ENCODE results near the gene ZFP57. TPM values are rescaled to one million over a fixed set of nuclear protein-coding genes. Genes with fewer than 3 reads are reported as not detected.
"Not testable (repeated sequence)": the region's sequence is repeated elsewhere in the genome, so short reads cannot be mapped to it uniquely, and the experiment has no call there.

ZFP57 gene
- total RNA-seq, 3 donors from 2014 or later (not counting 1 experiment from before 2014, with no cell fraction given), result 2.9 to 12.8 TPM; not detected in 1

DNA sequence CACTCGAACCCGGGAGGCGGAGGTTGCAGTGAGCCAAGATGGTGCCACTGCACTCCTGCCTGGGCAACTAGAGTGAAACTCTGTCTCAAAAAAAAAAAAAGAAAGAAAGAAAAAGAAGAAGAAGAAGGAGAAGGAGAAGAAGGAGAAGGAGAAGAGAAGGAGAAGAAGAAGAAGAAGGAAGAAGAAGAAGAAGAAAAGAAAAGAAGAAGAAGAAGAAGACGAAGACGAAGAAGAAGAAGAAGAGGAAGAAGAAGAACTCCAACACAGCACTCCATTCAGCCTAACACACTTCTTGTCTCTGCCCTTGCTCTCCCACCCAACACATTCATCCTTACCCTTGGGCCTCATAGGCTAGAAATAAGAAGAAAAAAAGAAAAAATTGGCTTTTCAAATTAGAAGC is 6.9 kb downstream of the ZFP57 start:
- H3K4me3 ChIP-seq (ENCODE audit: low read length), result no peak overlapping the region
- intact Hi-C loops (cut with micrococcal nuclease), result no loop called here
- Mint-ChIP-seq H3K36me3 (no peaks in the 10 kb centered on the region), H3K27me3 (ENCODE audit: low read depth in 2 of 2) (peaks cover 0 to 10% of the 10 kb centered on the region in 2 donors), H3K4me1 (peaks cover 7 to 10% of the 10 kb centered on the region in 2 donors), H3K9me3 (no peaks in the 10 kb centered on the region), H3K27ac (no peak overlapping the region), H3K4me3 (no peak overlapping the region)
- no peak for DNase-seq
- TF ChIP-seq, protein P1, sequence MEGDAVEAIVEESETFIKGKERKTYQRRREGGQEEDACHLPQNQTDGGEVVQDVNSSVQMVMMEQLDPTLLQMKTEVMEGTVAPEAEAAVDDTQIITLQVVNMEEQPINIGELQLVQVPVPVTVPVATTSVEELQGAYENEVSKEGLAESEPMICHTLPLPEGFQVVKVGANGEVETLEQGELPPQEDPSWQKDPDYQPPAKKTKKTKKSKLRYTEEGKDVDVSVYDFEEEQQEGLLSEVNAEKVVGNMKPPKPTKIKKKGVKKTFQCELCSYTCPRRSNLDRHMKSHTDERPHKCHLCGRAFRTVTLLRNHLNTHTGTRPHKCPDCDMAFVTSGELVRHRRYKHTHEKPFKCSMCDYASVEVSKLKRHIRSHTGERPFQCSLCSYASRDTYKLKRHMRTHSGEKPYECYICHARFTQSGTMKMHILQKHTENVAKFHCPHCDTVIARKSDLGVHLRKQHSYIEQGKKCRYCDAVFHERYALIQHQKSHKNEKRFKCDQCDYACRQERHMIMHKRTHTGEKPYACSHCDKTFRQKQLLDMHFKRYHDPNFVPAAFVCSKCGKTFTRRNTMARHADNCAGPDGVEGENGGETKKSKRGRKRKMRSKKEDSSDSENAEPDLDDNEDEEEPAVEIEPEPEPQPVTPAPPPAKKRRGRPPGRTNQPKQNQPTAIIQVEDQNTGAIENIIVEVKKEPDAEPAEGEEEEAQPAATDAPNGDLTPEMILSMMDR (IDR thresholded peaks at IDR 0.05), result no peak
- no peaks in the 10 kb centered on the region for H3K36me3 ChIP-seq (ENCODE audit: control insufficient read depth, insufficient read depth, low read length)
- peaks cover 4% of the 10 kb centered on the region for H3K4me1 ChIP-seq (ENCODE audit: control insufficient read depth, insufficient read depth, low read length)
- H3K27me3 ChIP-seq (ENCODE audit: control insufficient read depth, insufficient read depth, low read length), result peaks cover 2% of the 10 kb centered on the region
- no peak for ATAC-seq
- H3K9me3 ChIP-seq (ENCODE audit: control insufficient read depth, insufficient read depth, low read length), result no peaks in the 10 kb centered on the region
- 100% methylated on average over 3 of the region's 5 CpGs for WGBS (ENCODE audit: insufficient coverage)
- H3K27ac ChIP-seq (ENCODE audit: low read length), result no peak overlapping the region

DNA sequence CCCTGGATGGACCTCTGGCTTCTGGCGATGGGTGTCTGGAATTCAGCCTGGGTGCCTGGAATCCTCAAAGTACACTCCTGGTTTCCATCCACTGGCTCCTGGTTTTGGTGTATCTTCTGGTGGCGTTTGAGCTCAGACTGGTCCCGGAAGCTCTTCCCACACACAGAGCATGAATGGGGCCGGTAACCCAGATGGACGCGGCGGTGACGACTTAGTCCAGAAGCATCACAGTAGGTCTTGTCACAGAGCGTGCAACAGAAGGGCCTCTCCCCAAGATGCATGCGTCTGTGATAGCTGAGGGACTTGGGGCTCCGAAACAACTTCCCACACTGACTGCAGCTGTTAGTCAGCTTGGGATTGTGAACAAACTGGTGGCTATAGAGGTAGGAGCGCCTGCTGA is 7.8 kb downstream of the ZFP57 start:
- Histone ChIP-seq H3K4me1 (ENCODE audit: control insufficient read depth, insufficient read depth, low read length) (peaks cover 4% of the 10 kb centered on the region), H3K9me3 (ENCODE audit: control insufficient read depth, insufficient read depth, low read length) (no peaks in the 10 kb centered on the region), H3K36me3 (ENCODE audit: control insufficient read depth, insufficient read depth, low read length) (no peaks in the 10 kb centered on the region), H3K27ac (ENCODE audit: low read length) (no peak overlapping the region), H3K27me3 (ENCODE audit: control insufficient read depth, insufficient read depth, low read length) (peaks cover 2% of the 10 kb centered on the region), H3K4me3 (ENCODE audit: low read length) (no peak overlapping the region)
- DNase-seq (no peak), ATAC-seq (no peak)
- peaks cover 7 to 10% of the 10 kb centered on the region in 2 donors for H3K4me1 Mint-ChIP-seq
- no peak overlapping the region for H3K27ac Mint-ChIP-seq
- H3K36me3 Mint-ChIP-seq, result no peaks in the 10 kb centered on the region
- H3K4me3 Mint-ChIP-seq, result no peak overlapping the region
- no peaks in the 10 kb centered on the region for H3K9me3 Mint-ChIP-seq
- intact Hi-C loops (cut with micrococcal nuclease), result no loop called here
- WGBS (ENCODE audit: insufficient coverage), result 95% methylated on average over 12 of the region's 12 CpGs
- peaks cover 2 to 12% of the 10 kb centered on the region in 2 donors for H3K27me3 Mint-ChIP-seq (ENCODE audit: low read depth in 2 of 2)
- TF ChIP-seq, protein P1 (IDR thresholded peaks at IDR 0.05), result no peak

DNA sequence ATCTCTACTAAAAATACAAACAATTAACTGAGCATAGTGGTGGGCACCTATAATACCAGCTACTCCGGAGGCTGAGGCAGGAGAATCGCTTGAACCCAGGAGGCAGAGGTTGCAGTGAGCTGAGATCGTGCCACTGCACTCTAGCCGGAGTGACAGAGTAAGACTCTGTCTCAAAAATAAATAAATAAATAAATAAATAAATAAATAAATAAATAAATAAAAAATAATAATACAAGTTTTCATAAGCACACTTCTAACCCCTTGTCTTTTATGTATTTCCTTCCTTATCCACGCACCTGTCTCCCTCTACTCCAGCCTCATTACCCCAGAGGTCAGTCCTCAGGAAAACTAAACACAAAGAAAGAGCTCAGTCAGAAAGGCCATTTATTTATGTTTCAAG is 8.8 kb downstream of the ZFP57 start:
- H3K9me3 ChIP-seq (ENCODE audit: control insufficient read depth, insufficient read depth, low read length); H3K36me3 ChIP-seq (ENCODE audit: control insufficient read depth, insufficient read depth, low read length); H3K36me3 Mint-ChIP-seq; intact Hi-C loops (cut with micrococcal nuclease); H3K9me3 Mint-ChIP-seq; H3K27ac Mint-ChIP-seq; H3K4me3 ChIP-seq (ENCODE audit: low read length); DNase-seq; H3K4me1 ChIP-seq (ENCODE audit: control insufficient read depth, insufficient read depth, low read length); ATAC-seq; H3K4me1 Mint-ChIP-seq; H3K27ac ChIP-seq (ENCODE audit: low read length); H3K27me3 ChIP-seq (ENCODE audit: control insufficient read depth, insufficient read depth, low read length); H3K4me3 Mint-ChIP-seq: not testable (repeated sequence)
- 96% methylated on average over 3 of the region's 5 CpGs for WGBS (ENCODE audit: insufficient coverage)
- H3K27me3 Mint-ChIP-seq (ENCODE audit: low read depth in 2 of 2), result peaks cover 12 to 19% of the 10 kb centered on the region in 2 donors

DNA sequence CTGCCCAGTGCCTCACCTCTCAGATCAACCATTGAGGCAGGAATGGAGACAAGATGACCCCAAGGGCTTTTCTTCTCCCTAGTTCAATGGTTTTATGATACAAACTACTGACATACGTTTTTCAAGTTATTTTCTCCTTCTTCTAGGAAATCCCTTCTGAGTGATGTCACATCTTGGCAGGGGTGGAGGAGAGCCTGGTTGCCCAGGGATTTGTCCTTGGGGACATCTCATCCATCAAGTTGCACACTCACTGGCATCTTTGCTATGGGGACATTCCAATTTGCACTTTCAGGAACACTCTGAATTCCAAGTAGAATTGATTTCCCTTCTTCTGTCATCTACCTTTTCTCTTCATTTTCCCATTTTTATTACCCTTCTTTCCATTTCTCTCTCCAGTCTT is 9.9 kb downstream of the ZFP57 start:
- Mint-ChIP-seq H3K36me3 (no peaks in the 10 kb centered on the region), H3K27me3 (ENCODE audit: low read depth in 2 of 2) (peaks cover 12 to 21% of the 10 kb centered on the region in 2 donors), H3K4me1 (no peaks in the 10 kb centered on the region), H3K27ac (no peak overlapping the region), H3K4me3 (no peak overlapping the region), H3K9me3 (no peaks in the 10 kb centered on the region)
- H3K36me3 ChIP-seq (ENCODE audit: control insufficient read depth, insufficient read depth, low read length), result no peaks in the 10 kb centered on the region
- H3K4me3 ChIP-seq (ENCODE audit: low read length), result no peak overlapping the region
- TF ChIP-seq, protein P1 (IDR thresholded peaks at IDR 0.05), result no peak
- peaks cover 2% of the 10 kb centered on the region for H3K27me3 ChIP-seq (ENCODE audit: control insufficient read depth, insufficient read depth, low read length)
- WGBS (ENCODE audit: insufficient coverage), result no CpG with 5 or more reads among the region's 1 CpG
- no peaks in the 10 kb centered on the region for H3K4me1 ChIP-seq (ENCODE audit: control insufficient read depth, insufficient read depth, low read length)
- no peak for DNase-seq
- no peaks in the 10 kb centered on the region for H3K9me3 ChIP-seq (ENCODE audit: control insufficient read depth, insufficient read depth, low read length)
- ATAC-seq, result no peak
- intact Hi-C loops (cut with micrococcal nuclease), result no loop called here
- no peak overlapping the region for H3K27ac ChIP-seq (ENCODE audit: low read length)

All from natural killer cell (primary cell).